Coronary artery (tissue), 2 donors: ENCODE results near the gene CXXC5.

ENCODE experiments used
- DNase-seq: peaks from one replicate; pipeline ENCODE4 v3.0.0-alpha.2; 2017; ENCODE audit warnings: low spot score
- H3K27ac ChIP-seq, 2 donors: fragments of 200-600 bp; sonication (generic); one replicate each; pipeline ENCODE4 v1.5.1; 2016 to 2019
- H3K4me3 ChIP-seq: fragments of 200-600 bp; sonication (generic); 2 replicates; pipeline ENCODE4 v1.5.1; 2016; ENCODE audit warnings: mild to moderate bottlenecking, moderate library complexity
- TF ChIP-seq, protein P1 (sequence below): fragments of 200-600 bp; sonication (generic); IDR thresholded peaks from one replicate; pipeline ENCODE4 v1.5.1; 2019; ENCODE audit warnings: antibody characterized with exemption

The CXXC5 gene

DNA sequence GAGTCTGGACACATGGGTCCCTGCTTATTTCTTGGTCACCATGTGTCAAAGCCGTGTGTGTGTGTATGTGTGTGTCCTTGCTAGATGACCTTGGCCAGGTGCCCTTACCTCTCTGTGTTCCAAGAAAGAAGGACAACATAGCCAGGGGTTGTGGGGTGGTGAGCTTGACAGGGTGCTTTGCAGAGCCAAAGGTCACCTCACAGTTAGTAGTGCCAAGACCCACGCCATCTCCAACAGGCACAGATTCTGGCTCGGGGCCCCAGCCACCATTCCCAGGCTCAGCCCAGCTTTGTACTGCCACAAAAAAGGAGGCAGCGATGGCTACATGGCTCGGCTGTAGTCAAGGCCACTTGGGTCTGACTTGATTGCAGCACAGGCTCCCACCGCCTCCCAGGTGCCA is 39.5 kb downstream of the CXXC5 start:
- TF ChIP-seq, protein P1, sequence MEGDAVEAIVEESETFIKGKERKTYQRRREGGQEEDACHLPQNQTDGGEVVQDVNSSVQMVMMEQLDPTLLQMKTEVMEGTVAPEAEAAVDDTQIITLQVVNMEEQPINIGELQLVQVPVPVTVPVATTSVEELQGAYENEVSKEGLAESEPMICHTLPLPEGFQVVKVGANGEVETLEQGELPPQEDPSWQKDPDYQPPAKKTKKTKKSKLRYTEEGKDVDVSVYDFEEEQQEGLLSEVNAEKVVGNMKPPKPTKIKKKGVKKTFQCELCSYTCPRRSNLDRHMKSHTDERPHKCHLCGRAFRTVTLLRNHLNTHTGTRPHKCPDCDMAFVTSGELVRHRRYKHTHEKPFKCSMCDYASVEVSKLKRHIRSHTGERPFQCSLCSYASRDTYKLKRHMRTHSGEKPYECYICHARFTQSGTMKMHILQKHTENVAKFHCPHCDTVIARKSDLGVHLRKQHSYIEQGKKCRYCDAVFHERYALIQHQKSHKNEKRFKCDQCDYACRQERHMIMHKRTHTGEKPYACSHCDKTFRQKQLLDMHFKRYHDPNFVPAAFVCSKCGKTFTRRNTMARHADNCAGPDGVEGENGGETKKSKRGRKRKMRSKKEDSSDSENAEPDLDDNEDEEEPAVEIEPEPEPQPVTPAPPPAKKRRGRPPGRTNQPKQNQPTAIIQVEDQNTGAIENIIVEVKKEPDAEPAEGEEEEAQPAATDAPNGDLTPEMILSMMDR: no peak
- Histone ChIP-seq H3K27ac (peak overlapping the region; percentile 0 to 60), H3K4me3 (no peak overlapping the region)
- no peak for DNase-seq

DNA sequence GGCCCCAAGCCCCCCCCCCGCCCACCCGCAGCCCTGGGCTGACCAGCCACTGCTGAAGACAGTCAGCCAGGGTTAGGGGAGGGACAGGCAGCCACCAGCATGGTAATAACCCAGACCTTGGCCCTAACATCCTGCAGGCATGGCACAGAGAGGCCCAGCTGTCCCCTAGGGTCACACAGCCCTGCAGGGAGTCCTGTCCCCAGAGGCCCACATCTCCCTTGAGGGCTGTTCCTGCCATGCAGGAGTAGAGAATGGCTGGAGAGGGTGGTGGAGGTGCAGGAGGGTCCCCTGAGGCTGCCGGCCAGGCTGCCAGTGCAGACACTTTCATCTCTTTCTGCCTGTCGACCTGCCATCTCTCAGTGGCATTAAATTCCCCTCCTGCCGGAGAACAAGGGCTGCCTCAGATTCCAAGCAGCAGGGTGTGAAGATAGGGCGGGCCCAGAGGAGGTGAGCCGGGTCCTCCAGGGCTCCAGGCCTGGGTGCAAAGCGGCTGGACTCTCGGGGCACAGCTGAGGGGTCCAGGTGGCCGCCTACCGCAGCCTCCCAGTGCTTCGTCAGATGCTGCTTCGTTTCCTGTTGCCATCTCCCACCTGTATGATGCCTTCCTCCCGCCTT is 40.0 kb downstream of the CXXC5 start:
- H3K27ac ChIP-seq: peak overlapping the region in 1 of 2 donors; percentile 60
- no peak for DNase-seq

DNA sequence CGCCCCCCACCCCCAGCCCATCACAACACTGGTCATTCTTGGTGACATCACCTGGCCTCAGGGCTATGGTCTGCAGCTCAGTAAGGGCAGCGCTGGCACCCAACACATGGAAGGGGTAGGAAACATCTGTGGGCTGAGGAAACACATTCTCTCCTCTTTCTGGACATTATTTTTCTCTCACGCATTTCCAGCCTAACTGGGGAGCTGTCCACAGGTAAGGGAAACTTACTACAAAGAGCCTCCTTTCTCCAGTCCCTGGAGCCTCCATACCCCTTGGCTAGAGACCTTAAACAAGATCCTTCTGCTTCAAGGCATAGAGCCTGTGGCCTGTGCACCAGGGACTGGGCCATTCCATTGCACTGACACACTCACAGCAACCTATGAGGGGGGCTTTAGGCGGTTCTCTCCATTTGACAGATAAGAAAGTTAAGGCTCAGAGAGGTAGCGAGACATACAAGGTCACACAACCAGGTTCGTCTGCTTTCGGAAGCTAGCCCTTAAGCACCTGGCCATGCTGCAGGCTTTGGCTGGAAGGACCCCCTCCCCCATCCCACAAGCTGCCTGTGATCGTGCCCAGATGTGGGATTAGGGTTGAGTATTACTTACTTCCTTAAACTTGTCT is 40.7 kb downstream of the CXXC5 start:
- Histone ChIP-seq H3K27ac (no peak overlapping the region), H3K4me3 (no peak overlapping the region)
- TF ChIP-seq, protein P1: no peak
- DNase-seq: no peak

More for the DNA sequence above, 40.0 kb downstream of the CXXC5 start:
- TF ChIP-seq, protein P1: no peak
- no peak overlapping the region for H3K4me3 ChIP-seq

DNA sequence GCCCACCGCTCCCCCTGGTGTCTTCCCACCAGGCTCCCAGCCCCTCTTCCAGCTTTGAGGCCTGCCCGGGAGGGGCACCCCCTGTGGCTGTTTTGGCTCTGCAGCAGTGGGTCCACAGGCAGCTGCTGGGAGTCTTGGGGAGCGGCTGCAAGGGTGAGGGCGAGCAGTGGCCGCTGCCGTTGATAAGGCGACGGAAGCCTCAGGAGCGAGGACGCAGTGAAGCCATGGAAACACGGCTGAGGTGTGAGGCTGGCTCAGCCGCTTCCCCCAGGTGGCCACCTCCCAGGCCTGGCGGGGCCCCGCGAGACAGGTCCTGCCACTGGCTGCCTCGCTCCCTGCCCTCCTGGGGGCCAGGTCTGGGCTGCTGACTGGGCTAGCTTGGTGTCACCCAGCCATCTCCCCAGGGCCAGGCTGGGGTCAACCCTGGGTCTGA is 41.5 kb downstream of the CXXC5 start:
- DNase-seq: no peak
- Histone ChIP-seq H3K27ac (peak overlapping the region; percentile 35 to 49), H3K4me3 (peak overlapping the region; percentile 2)
- TF ChIP-seq, protein P1: no peak

DNA sequence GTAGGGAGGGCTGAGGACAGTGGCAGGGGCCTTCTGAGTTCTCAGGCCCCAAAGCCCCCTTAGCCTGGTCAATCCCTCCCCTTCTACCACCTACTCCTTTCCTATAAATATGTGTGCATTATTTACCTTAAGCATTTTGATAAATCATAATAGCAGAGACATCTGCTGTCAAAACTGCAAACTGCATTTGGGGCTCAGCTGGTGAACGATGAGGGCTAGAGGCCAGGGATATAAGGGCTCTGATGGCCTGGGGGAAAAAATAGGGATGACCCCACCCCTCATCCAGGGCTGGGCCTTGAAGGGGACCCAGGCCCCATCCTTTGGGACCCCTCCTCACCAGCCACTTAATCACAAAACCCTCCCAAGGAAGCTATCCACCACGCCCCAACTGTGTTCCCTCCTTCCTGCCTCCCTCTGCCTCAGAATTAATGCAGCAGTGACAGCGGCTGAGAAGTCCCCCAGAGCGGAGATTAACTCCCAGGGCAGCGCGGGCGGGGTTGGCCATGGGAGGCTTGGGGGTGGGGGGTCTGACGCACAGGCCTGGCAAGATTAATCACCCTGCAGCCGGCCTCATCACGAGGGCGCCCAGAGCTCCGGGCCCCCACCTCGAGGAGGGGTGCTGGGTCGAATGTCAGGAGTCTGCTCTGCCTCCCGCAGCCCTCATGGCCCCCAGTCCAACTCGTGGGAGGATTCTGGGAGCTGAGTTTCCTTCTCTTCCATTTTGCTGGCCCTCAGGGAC is 42.1 kb downstream of the CXXC5 start:
- DNase-seq: no peak
- TF ChIP-seq, protein P1: peak; percentile 52
- H3K4me3 ChIP-seq: peak overlapping the region; percentile 2
- peak overlapping the region; percentile 35 to 49 for H3K27ac ChIP-seq

DNA sequence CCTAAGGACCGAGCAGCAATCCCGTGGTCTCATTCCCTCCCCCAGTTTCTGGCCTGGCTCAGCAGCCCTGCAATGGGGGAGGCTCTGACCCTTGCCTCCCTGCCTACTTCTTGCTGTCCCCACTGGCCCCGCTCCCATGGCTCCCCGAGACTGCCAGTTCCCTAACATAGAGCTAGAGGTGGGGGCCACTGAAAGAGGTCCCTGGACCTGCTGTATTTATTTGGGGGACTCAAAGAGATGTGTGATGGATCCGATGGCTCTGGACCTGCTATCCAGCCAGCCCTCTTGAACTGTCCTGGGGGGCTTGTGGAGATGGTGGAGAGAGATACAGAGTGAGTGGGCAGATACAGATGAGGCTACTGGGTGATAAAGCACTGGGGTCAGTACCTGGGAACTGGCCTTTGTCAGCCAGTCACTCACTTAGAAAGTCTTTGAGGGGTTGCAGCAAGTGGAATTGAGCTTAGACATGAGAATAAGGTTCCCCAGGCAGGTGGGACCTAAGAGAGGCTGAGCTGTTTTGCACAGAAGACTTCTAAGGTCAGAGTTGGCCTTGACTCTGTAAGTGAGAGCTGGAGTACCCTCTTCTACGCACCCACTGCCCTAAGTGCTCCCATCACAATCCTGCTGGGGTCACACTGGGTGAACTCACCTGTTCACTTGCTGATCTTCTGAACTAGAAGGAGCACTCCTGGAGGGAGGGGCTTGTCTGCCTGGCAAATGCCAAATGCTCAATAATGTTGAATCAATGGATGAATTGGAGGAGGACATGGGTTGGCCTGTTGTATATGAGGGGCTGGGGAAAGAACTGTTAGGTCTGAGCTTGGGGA is 42.9 kb downstream of the CXXC5 start:
- Histone ChIP-seq H3K4me3 (no peak overlapping the region), H3K27ac (peak overlapping the region; percentile 35 to 49)
- no peak for DNase-seq
- TF ChIP-seq, protein P1: no peak
